Measurements from ENCODE around the gene CFLAR.
"Not testable (repeated sequence)": the region's sequence is repeated elsewhere in the genome, so short reads cannot be mapped to it uniquely, and the experiment has no call there.

CFLAR gene

DNA sequence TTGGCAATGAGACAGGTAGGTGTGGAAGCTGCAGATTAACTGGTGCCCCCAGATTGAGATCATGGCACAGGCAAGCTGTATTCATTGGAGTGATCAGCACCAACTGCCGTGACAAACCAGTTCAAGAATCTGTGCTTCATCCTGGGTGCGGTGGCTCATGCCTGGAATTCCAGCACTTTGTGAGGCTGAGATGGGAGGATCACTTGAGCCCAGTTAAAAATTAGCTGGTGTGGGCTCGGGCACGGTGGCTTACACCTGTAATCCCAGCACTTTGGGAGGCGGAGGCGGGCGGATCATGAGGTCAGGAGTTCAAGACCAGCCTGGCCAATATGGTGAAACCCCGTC, 33.8 kb downstream of the CFLAR start:
- DNase-seq: not testable (repeated sequence)

GRCh38 chr2:201150454-201151020, 34.6 kb downstream of the CFLAR start:
- no peak for DNase-seq

GRCh38 chr2:201151127-201151981, 35.4 kb downstream of the CFLAR start:
- DNase-seq: no peak

DNA sequence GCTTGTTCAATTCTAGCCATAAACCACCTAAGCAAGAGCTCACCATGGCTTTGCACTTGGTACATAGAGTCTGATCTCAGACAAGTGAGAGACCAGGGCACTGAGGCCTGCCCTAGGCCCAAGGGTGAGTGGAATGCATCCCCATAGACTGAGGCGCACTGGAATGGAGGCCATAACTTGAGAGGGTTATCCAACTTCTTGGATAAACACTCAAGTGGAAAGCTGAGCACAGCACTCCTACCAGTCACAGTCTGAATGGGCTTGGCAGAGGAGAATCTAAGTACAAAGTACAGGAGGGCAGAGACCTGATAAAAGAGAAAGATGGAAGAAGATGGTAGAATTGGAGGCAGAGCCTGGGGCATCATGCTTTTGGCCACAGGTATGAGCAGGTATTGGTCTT, 36.6 kb downstream of the CFLAR start:
- no peak for DNase-seq

DNA sequence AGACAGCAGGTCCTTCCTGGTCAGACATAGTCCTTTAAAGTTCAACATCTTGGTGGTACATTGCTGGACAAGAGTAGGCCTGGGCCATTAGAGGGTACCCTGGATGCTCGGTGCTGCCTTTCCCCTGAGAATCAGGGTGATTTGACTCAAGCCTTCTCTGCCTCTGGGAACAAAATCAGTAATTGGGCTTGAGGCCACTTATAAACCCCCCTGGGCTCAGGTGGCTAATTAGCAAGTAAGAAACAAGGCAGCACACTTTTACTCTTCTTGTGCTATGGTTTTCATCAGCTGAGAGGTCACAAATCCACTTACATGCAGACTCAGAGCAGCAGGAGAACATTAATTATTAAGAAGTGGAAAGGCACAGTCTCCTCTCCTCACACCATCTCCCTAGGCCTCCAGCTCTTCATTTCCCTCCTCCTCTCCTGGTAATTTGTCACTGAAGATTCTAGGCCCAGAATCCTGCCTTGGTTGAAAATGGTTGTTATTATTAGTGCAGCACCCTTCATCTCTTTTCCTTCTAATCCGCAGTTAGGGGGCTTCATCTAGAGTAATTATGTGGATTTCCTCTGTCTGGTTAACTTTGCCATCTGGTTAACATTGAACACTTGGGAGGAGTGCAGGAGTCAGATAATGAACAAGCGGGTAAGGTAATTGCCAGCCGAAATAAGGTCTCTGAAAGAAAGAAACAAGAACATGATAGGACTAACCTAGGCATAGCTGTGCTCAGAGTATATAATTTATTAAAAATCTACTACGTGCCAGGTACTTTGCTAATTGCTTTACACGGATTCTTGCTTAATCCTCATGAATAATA, 37.2 kb downstream of the CFLAR start:
- no peak for DNase-seq

- no peak for DNase-seq
These were observed 38.8 kb downstream of the CFLAR start for GRCh38 chr2:201154615-201155399.

GRCh38 chr2:201156036-201156435, 40.1 kb downstream of the CFLAR start:
- no peak for DNase-seq

DNA sequence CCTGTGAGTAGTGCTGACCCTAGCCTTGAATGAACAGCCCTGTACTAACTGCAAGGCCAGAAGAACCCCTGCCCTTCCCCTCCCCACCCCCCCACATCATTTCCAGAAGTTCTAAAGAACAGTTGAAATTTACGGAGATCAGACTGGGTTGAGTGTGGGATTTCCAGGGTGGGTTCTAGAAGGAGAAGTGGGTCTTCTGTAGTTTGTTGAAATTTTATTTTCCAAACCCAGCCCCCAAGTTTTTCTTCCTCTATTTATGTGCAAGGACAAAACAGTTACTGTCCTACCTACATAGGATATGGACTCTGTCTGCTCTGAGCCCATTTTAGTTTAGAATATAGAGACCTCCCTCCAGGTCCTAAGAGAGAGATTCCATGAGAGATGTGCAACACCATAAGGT, 40.7 kb downstream of the CFLAR start:
- no peak for DNase-seq

- no peak for DNase-seq
These were observed 41.7 kb downstream of the CFLAR start for GRCh38 chr2:201157694-201158093.

GRCh38 chr2:201158111-201158929, 42.4 kb downstream of the CFLAR start:
- DNase-seq: no peak

GRCh38 chr2:201164166-201164565, 48.2 kb downstream of the CFLAR start:
- no peak for DNase-seq

- DNase-seq: no peak
These were observed 51.6 kb downstream of the CFLAR start for GRCh38 chr2:201167546-201167945.

DNA sequence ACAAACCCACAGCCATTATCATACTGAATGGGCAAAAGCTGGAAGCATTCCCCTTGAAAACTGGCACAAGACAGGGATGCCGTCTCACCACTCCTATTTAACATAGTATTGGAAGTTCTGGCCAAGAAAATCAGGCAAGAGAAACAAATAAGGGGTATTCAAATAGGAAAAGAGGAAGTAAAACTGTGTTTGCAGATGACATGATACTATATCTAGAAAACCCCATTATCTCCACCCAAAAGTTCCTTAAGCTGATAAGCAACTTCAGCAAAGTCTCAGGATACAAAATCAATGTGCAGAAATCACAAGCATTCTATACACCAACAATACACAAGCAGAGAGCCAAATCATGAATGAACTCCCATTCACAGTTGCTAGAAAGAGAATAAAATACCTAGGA, 52.5 kb downstream of the CFLAR start:
- not testable (repeated sequence) for DNase-seq

- no peak for DNase-seq
These were observed 55.4 kb downstream of the CFLAR start for GRCh38 chr2:201171259-201171814.

DNA sequence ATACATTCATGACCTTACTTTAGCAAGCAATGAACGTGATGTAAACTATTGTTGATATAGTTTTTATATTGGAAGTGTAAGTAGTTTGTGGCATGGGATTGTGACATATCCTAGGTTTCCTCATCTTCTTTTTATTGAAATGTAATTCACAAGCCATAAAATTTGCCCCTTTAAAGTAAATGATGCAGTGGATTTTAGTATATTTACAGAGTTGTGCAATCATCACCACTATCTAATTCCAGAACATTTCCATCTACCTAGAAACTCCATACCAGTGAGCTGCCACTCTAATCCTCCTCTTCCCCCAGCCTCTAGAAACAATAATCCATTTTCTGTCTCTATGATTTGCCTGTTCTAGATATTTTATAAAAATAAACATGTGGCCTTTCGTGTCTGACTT, 56.3 kb downstream of the CFLAR start:
- no peak for DNase-seq

- DNase-seq: no peak
These were observed 58.7 kb downstream of the CFLAR start for GRCh38 chr2:201174687-201175086.

GRCh38 chr2:201176081-201176481, 60.1 kb downstream of the CFLAR start:
- DNase-seq: no peak

- DNase-seq: no peak
These were observed 64.0 kb downstream of the CFLAR start for GRCh38 chr2:201180010-201180409.

DNA sequence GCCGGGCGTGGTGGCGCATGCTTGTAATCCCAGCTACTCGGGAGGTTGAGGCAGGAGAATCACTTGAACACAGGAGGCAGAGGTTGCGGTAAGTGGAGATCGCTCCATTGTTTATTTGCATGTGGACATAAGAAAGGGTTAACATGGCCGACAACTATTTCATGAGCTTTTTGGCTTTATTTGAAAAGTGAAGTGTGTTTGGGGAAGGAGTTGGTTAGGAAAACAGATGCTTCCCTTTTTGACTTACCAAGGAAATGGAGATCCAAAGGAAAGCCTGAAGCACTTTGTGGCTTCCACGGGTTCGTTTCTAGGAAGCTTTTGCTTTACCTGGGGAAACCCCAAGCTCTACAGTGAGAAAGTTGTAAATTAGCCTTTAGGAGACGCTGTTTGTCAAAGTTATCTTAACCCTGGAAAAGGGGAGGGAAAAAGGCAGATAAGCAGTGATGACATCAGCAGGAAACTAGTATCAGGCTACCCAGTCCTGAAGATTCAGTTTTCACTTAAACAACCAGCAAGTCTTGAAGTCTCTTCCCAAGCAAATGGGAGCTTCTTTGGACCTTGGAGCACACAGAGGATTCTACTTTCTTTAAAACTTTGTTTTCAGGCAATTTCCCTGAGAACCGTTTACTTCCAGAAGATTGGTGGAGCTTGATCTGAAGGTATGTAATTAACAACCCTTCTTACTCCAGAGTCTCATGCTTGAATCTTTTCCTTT, 66.8 kb downstream of the CFLAR start, which contains the start of gene CASP10:
Gene CASP10, plus strand, starts transcription at position 492 of the 715 bp plus-strand sequence. CDS start 2,637 bp downstream, outside the sequence.
- DNase-seq: no peak

- no peak for DNase-seq
These were observed 67.4 kb downstream of the CFLAR start for GRCh38 chr2:201183365-201183727.

DNA sequence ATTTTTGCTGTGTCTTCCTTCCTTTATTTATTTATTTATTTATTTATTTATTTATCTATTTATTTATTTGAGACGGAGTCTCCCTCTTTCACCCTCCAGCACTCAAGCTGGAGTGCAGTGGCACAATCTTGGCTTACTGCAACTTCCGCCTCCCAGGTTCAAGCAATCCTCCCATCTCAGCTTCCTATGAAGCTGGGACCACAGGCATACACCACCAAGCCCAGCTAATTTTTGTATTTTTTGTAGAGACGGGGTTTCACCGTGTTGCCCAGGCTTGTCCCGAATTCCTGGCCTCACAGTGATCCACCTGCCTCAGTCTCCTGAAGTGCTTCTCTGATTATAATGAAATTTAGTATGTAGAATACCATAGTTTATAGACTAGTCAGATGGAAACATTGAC, 67.9 kb downstream of the CFLAR start:
- DNase-seq: not testable (repeated sequence)

Data from activated CD4-positive, alpha-beta T cell treated with anti-CD3 and anti-CD28 coated beads for 1 hour (primary cell).